Measurements from ENCODE around the gene EGR1. TPM values are rescaled to one million over a fixed set of nuclear protein-coding genes. Genes with fewer than 3 reads are reported as not detected.

Gene EGR1
- total RNA-seq: 4.6 and 23.8 TPM in 2 replicates

DNA sequence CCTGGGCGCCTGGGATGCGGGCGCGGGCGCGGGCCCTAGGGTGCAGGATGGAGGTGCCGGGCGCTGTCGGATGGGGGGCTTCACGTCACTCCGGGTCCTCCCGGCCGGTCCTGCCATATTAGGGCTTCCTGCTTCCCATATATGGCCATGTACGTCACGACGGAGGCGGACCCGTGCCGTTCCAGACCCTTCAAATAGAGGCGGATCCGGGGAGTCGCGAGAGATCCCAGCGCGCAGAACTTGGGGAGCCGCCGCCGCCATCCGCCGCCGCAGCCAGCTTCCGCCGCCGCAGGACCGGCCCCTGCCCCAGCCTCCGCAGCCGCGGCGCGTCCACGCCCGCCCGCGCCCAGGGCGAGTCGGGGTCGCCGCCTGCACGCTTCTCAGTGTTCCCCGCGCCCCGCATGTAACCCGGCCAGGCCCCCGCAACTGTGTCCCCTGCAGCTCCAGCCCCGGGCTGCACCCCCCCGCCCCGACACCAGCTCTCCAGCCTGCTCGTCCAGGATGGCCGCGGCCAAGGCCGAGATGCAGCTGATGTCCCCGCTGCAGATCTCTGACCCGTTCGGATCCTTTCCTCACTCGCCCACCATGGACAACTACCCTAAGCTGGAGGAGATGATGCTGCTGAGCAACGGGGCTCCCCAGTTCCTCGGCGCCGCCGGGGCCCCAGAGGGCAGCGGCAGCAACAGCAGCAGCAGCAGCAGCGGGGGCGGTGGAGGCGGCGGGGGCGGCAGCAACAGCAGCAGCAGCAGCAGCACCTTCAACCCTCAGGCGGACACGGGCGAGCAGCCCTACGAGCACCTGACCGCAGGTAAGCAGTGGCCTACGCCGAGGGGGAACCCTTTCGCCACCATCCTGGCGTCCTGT is at the start of gene EGR1:
EGR1 (plus strand) TSS at position 219 of the 864 bp plus-strand sequence; CDS start at position 502, 283 bp downstream.

GRCh38 chr5:138438724-138439476 is 26.4 kb upstream of the EGR1 start, which contains the start of gene REEP2:
TSS of gene REEP2 (plus strand) at chr5:138439057. CDS start at chr5:138439209, 152 bp downstream.

Small RNA genes lying within 50 kb of the gene (small RNA-seq; reads per million reads assigned to genes)
- not detected for gene AC113403.1

Other genes with a start within 250 kb of the EGR1 start
- gene GFRA3, start 190.9 kb upstream of the EGR1 start, total RNA-seq: not detected in 2 replicates
- gene CDC25C, start 133.7 kb upstream of the EGR1 start, total RNA-seq: 3.4 and 5.9 TPM in 2 replicates
- 32.1 and 32.6 TPM in 2 replicates for gene FAM53C, start 127.2 kb upstream of the EGR1 start, total RNA-seq
- gene KDM3B, start 112.8 kb upstream of the EGR1 start, total RNA-seq: 55.7 and 60.1 TPM in 2 replicates
- gene REEP2, start 26.4 kb upstream of the EGR1 start, total RNA-seq: 8.2 and 11.9 TPM in 2 replicates
- 120 and 137 TPM in 2 replicates for gene ETF1, start 77.8 kb downstream of the EGR1 start, total RNA-seq
- 306 and 331 TPM in 2 replicates for gene HSPA9, start 109.9 kb downstream of the EGR1 start, total RNA-seq

Measured in articular chondrocyte of knee joint (primary cell).